GM19455 (cell line): Measurements from ENCODE around the gene CPEB3.
"Not testable (repeated sequence)": the region's sequence is repeated elsewhere in the genome, so short reads cannot be mapped to it uniquely, and the experiment has no call there.

ENCODE experiments used
- ATAC-seq: cut with Tn5 transposase; IDR thresholded peaks from one replicate; pipeline ENCODE4 v1.9.1; 2021; ENCODE audit not compliant: unreplicated experiment

Gene CPEB3

DNA sequence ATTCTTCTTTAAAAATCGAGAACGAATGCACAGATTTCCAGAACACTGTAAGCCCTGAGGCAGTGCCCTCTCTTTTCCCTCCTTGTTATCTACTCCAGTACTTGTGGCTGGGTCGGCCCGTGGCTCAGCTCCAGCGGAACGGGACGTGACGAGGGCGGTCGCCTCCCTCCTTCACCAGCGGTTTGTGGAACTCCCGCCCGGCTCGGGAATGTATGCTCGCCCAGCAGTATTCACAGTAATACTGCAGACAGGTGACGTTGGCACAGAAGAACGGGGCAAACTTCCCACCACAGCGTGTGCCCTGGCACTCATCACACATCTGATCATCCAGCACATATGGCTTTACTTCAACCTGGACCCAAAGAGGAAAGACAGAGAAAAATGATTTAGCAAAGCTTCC lies 238.8 kb downstream of the CPEB3 start:
- no peak for ATAC-seq

DNA sequence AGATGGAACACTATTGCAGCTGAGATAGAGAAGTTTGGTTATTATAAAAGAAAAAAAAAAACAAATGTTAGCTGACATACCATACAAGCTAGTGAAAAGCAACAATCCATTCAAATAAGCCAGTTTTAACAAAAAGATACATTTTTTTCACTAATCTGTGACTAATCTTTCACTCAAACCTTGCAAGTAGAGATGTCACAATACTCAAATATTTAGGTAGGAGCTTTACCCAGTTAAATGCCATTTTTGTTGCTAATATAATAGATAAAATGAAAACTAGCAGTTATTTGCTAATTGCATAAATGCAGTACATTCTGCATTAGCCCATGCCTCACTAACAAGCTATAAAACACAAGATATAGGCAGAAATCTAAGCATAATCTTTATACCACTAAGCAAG lies 243.7 kb downstream of the CPEB3 start:
- ATAC-seq: no peak

DNA sequence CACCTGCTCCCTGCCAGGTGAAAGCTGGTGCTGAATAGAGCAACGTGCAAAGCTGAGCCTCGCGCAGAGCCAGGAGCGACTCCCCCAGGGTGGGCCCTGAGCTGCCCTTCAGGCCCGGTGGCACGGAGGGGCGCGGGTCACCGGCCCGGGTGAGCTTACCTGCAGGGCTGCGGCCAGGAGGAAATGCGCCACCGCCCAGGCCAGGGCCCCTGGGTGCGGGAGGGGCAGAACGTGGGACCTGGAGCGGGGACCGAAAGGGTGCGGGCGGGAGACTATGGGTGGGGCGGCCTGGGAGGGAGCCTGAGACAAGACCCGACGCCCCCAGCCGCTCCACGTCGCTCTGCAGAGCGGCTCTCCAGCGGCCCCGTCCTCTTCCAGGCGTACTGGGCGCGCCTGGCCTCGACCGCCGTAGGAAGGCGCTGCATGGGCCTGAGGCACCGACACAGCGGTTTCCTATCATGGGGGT lies 245.2 kb downstream of the CPEB3 start:
- ATAC-seq: no peak

DNA sequence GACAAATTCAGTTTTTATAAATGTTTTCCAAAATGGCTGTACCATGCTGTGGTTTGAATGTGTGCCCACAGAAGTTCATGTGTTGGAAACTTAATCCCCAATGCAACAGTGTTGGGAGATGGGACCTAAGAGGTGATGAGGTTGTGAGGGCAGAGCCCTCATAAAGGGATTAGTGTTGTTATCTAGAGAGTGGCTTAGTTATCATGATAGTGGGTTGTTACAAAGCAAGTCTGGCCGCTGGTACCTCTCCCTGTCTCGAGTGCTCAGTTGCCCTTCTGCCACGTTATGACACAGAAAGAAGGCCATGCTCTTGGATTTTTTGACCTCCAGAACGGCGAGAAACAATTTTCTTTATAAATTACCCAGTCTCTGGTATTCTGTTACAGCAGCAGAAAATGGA lies 248.3 kb downstream of the CPEB3 start:
- no peak for ATAC-seq

DNA sequence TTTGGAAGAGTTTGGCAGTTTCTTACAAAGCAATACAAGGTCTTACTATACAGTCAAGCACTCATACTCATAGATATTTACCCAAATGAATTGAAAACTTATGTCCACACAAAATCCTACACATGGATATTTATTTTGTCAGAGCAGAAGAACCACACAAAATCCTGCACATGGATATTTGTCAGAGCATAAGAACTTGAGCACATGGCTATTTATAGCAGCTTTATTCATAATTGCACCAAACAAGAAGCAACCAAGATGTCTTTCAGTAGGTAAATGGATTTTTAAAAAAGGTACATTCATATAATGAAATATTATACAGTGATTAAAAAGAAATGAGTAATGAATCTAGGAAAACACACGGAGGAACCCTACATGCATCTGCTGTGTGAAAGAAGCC lies 251.9 kb downstream of the CPEB3 start:
- ATAC-seq: no peak

DNA sequence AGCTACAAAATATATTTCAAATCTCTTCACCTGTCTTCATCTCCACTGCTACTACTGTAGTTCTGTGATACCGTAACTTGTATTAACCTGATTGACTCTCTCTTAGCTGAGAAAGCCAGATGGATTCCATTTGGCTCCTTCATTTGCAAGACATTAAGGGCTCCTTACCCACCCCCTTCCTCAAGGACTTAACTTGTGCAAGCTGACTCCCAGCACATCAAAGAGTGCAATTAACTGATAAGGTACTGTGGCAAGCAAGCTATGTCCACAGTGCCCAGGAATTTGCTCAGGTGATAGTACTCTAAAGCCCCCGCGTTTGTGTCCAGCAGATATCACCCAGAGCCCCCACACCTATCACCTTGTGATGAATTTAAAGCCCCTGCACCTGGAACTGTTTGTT lies 257.8 kb downstream of the CPEB3 start:
- ATAC-seq: not testable (repeated sequence)

DNA sequence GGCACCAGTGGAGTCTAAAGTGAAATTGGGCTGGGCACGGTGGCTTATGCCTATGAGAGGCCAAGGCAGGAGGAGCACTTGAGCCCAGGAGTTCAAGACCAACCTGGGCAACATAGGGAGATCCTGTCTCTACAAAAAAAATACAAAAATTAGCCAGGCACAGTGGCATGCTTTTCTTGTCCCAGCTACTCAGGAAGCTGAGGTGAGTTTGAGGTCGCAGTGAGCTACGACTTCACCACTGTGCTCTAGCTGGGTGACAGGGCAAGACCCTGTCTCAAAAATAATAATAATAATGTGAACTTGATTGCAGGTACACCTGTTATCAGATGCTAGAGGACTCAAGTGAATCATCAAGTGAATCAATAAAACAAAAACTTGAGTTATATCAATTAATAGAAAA lies 259.3 kb downstream of the CPEB3 start:
- no peak for ATAC-seq

DNA sequence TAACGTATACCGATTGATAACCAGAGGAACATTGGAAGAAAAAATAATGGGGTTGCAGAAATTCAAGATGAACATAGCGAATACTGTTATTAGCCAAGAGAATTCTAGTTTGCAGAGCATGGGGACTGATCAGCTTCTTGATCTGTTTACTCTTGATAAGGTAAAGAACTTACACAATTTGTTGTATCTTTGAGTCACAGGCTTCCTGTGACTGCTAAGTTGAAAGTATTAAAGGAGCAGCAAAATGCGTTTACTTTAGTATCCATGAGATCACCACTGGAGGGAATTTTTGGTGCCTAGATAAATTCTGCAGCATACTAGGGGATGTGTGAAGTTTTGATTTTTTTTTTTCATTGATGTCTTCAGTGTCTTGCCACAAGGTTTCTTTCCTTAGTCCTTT lies 263.7 kb downstream of the CPEB3 start:
- ATAC-seq: no peak

DNA sequence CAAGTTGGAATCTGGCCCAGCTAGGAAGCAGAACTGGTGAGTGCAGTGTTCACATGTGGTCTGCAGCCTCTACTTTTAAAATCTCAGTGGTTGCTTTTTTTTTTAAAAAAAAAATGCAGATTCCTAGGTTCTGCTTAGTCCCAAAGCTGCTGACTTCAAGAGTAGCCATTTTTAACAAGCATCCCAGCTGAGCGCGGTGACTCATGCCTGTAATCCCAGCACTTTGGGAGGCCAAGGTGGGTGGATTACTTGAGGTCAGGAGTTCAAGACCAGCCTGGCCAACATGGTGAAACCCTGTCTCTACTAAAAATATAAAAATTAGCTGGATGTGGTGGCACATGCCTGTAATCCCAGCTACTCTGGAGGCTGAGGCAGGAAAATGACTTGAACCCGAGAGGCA lies 265.5 kb downstream of the CPEB3 start:
- not testable (repeated sequence) for ATAC-seq

DNA sequence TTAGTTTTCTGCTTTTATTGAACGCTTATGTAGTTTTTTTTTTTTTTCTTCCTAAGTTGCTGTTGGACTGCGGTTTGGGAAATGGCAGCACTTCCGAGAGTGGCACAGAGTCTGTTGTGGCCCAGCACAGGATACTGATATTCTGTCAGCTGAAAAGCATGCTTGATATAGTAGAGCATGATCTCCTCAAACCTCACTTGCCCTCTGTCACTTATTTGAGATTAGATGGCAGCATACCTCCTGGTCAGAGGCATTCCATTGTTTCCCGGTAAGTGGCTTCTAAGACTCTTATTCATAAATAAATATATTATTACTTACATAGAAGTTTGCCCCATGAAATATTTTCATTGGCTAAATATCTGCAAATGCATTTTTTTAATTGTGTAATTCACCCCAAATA lies 266.2 kb downstream of the CPEB3 start:
- ATAC-seq: no peak

DNA sequence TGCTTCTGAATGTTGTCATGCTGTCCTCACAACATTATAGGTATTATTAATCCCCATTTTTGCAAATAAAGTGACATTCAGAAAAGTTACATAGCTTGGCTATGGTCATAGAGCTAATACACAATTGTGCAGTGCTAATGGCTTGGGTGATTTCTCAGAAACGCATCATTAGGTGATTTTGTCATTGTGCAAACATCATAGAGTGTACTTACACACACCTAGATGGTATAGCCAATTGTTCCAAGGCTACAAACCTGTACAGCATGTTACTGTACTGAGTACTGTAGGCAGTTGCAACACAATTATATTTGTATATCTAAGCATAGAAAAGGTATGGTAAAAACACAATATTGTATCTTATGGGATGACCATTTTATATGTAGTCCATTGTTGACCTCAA lies 276.3 kb downstream of the CPEB3 start:
- ATAC-seq: no peak

DNA sequence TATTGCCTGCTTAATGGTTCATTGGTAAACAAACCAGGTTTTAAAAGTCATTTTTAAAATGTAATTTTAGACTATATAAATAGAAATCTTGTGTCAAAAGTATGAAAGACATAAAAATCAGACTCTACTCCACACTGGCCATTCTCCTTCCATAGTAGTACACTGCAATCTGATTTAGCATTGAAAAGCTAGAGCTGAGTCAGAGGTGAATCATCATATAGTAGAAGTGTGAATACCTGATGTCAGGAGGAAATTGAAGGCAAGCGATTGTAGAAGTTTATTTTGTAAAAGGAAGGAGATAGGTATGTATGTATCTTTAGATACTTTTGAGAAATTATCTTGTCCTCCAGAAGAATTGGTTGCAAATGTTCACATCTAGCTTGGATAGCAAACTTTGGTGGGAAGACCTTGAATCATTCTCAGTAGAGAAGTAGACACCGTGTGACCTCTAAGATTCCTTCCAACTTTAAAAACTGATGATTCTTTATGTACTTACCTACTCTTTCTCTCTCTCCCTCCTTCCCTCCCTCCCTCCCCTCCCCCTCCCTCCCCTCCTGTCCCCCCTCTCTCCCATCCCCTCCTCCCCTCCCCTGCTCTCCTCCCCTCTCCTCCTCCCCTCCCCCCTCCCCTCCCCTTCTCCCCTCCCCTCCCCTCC lies 279.2 kb downstream of the CPEB3 start:
- no peak for ATAC-seq

DNA sequence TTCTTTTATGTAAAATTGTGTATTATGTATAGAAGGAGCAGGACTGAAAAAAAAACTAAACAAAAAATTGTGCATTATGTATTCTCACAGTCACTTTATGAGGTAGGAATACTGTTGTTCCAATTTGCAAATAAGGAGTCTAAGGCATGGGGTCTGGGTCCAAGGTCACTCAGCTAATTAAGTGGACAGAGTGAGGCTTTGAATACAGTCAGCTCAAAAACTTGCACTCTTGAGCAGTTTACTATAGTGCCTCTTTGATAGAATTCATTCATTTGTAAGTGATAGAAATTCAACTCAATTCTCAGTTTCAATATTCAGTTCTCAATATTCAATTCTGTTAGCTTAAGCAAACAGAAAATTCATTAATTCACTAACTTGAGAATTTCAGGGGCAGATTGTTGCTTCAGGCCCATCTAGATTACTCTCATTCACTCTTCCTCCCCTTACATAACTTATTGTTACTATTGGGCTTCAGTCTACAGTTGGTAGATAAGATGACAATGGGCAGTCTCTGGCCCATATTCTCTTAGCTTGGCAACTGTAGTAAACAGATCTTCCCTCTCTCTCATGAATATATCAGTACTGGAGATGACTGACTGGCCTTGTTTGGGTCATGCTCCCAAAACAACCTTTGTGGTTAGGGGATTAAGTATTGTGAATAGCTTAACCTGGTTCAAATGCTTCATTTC lies 280.7 kb downstream of the CPEB3 start:
- ATAC-seq: no peak

DNA sequence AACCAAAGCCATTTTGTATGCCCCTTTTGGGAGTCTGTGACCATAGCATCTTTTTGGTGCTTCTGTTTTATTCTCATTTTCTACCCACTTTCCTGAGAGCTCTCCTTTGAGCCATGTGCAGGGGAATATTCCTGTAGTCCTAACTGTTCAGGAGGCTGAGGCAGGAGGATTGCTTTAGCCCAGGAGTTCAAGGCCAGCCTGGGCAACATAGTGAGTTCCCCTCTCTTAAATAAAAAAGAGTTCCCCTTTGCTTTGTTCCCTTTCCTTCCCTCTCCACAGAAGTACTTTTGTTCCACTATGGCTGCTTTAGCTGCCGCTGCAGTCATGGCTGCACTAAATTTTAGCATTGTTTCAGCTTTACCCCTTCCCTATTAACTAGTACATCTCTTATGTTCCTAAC lies 281.4 kb downstream of the CPEB3 start:
- ATAC-seq: no peak

DNA sequence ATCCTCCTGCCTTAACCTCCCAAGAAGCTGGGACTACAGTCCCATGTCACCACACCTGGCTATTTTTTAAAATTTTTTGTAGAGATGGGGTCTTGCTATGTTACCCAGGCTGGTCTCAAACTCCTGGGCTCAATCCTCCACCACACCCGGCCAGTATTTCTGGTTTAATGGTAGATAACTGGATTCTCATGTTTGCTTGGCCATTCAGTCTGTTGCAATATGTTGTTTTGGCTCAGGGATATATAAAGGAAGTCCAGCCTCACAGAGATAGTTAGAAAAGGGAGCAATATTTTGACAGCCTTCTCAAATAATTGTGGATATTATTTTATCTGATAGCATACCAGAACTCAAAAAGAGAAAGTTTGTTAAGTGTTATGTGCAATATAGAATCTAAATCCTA lies 284.9 kb downstream of the CPEB3 start:
- no peak for ATAC-seq

DNA sequence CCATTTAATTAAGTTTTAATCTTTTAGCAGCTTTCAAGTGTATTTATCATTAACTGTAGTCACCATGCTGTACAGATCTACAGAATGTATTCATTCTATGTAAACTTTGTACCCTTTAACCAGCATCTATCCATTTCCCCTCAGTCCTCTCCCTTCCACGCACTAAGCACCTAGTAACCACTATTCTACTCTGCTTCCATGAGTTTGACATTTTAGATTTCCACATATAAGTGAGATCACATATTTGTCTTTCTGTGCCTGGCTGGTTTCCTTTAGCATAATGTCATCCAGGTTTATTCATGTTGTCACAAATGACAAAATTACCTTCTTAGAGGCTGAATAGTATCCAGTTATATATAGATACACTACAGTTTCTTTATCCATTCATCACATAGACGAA lies 287.6 kb downstream of the CPEB3 start:
- no peak for ATAC-seq

DNA sequence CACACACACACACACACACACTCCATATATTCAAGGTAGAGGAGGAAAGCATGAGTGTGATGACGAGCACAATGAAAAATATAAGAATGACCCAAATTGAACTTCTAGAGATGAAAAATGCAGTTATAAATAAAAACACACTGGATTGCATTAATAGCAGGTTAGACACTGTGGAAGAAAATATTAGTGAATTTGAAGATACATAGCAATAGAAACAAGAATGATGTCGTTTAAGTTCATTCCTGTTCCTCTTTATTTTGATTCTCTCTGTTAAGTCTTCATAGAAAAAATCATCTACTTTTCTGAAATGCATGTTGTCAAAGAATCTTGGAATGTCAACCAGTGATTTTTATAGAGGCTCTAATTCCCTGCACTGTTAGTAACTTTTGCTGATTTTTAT lies 288.9 kb downstream of the CPEB3 start:
- no peak for ATAC-seq

DNA sequence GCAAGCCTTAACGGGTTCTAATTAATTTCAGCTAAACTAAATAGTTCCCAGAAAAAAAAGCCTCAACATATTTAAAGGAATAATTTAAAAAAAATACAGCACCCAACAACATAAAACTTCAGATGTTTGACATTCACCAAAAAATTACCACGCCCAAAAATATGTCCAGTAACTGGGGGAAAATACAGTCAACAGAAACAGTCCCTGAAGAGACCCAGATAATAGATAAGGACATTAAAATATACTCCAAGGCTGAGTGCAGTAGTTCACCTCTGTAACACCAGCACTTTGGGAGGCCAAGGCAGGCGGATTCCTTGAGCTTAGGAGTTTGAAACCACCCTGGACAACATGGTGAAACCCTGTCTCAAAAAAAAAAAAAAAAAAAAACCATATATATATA lies 289.3 kb downstream of the CPEB3 start:
- no peak for ATAC-seq
